Activated B cell treated with CpG ODN at 0.5 μM for 24 hours (primary cell): Measurements from ENCODE around the gene MBNL1. TPM values are rescaled to one million over a fixed set of nuclear protein-coding genes. Genes with fewer than 3 reads are reported as not detected.

Experiments
- ATAC-seq: fragments of 200-7000 bp; cut with Tn5 transposase; one replicate; pipeline ENCODE4 v1.10.0; 2021; ENCODE audit warnings: low read depth, mild to moderate bottlenecking, moderate library complexity
- CTCF ChIA-PET: fragments of 350-600 bp; sonication (Branson Sonifier 250); formaldehyde crosslinking; loops from one replicate; lab custom pipeline; 2021; ENCODE audit warnings: antibody characterized with exemption; lab: Charles Lee
- POLR2A ChIA-PET: fragments of 350-600 bp; sonication (Branson Sonifier 250); formaldehyde crosslinking; loops from one replicate; lab custom pipeline; 2021; ENCODE audit warnings: antibody characterized with exemption; lab: Charles Lee
- DNase-seq: peaks from one replicate; pipeline ENCODE4 v3.0.0; 2022
- H3K27ac Mint-ChIP-seq: one replicate; pipeline ENCODE4 v1.8.0; 2020; ENCODE audit warnings: mixed read lengths
- H3K27me3 Mint-ChIP-seq: one replicate; pipeline ENCODE4 v1.8.0; 2021; ENCODE audit warnings: mixed read lengths
- H3K36me3 Mint-ChIP-seq: one replicate; pipeline ENCODE4 v1.8.0; 2021; ENCODE audit warnings: low read depth, mixed read lengths
- H3K4me1 Mint-ChIP-seq: one replicate; pipeline ENCODE4 v1.8.0; 2021; ENCODE audit warnings: mixed read lengths
- H3K4me3 Mint-ChIP-seq: one replicate; pipeline ENCODE4 v1.8.0; 2020; ENCODE audit warnings: mild to moderate bottlenecking, mixed read lengths
- H3K9me3 Mint-ChIP-seq: one replicate; pipeline ENCODE4 v1.8.0; 2020; ENCODE audit warnings: mixed read lengths
- CTCF ChIP-seq: fragments of 200-600 bp; IDR thresholded peaks from one replicate; pipeline ENCODE4 v1.8.0; 2022; ENCODE audit warnings: antibody characterized with exemption, mild to moderate bottlenecking
- intact Hi-C: fragments of 100-400 bp; cut with micrococcal nuclease; formaldehyde crosslinking; loops from one replicate; pipeline ENCODE4 v1.15.1; 2024
- total RNA-seq: library from RNA; stranded (reverse); gene quantifications from 2 replicates; pipeline ENCODE4 v1.2.3, GENCODE V29; 2022

The MBNL1 gene
- total RNA-seq, 1 donor from 2014 or later = 561 TPM

- Mint-ChIP-seq H3K4me1 (peaks cover 30% of the 10 kb centered on the region), H3K27me3 (no peaks in the 10 kb centered on the region), H3K9me3 (no peaks in the 10 kb centered on the region), H3K36me3 (peaks cover 5% of the 10 kb centered on the region), H3K27ac (peak overlapping the region; percentile 65), H3K4me3 (peak overlapping the region; percentile 78)
- DNase-seq (no peak), ATAC-seq (no peak)
- POLR2A ChIA-PET = interaction anchor here (0.6 to 1.9 kb wide), 10 partner anchors 39 to 1879 kb away, joined by 3 to 10 read pairs (median 3); partner anchors contain the start of gene MBNL1
- CTCF ChIA-PET = interaction anchor here (0.8 to 2.8 kb wide), 25 partner anchors 11 to 554 kb away, joined by 3 to 29 read pairs (median 5); no protein-coding TSS in a partner anchor
- TF ChIP-seq CTCF = no peak
- intact Hi-C loops = loop anchor here (1.0 to 10.0 kb wide), 8 partner anchors 20 to 1035 kb away; partner anchors contain the start of gene P2RY1
These were observed 203.9 kb downstream of the MBNL1 start for GRCh38 chr3:152472672-152472954.

GRCh38 chr3:152474585-152474984 lies 205.9 kb downstream of the MBNL1 start:
- ChIA-PET POLR2A (interaction anchor here (0.9 to 4.6 kb wide), 4 partner anchors 21 to 43 kb away, joined by 3 to 22 read pairs (median 4); no protein-coding TSS in a partner anchor), CTCF (interaction anchor here (1.0 to 5.8 kb wide), 8 partner anchors 17 to 100 kb away, joined by 3 to 106 read pairs (median 6); no protein-coding TSS in a partner anchor)
- DNase-seq = no peak
- H3K36me3 Mint-ChIP-seq = peaks cover 6% of the 10 kb centered on the region
- peak; percentile 60 for ATAC-seq
- no peak overlapping the region for H3K4me3 Mint-ChIP-seq
- TF ChIP-seq CTCF = no peak
- intact Hi-C loops = loop anchor here (1.0 to 10.0 kb wide), 7 partner anchors 34 to 1037 kb away; partner anchors contain the start of gene P2RY1
- H3K27ac Mint-ChIP-seq = peak overlapping the region; percentile 30
- H3K9me3 Mint-ChIP-seq = peaks cover 2% of the 10 kb centered on the region
- peaks cover 45% of the 10 kb centered on the region for H3K4me1 Mint-ChIP-seq
- no peaks in the 10 kb centered on the region for H3K27me3 Mint-ChIP-seq

GRCh38 chr3:152477422-152477821 lies 208.7 kb downstream of the MBNL1 start:
- H3K27me3 Mint-ChIP-seq = no peaks in the 10 kb centered on the region

GRCh38 chr3:152480282-152480953 lies 211.7 kb downstream of the MBNL1 start:
- Mint-ChIP-seq H3K4me3 (peak overlapping the region; percentile 55), H3K4me1 (peaks cover 54% of the 10 kb centered on the region), H3K36me3 (peaks cover 47% of the 10 kb centered on the region), H3K27me3 (no peaks in the 10 kb centered on the region), H3K9me3 (peaks cover 30% of the 10 kb centered on the region), H3K27ac (peak overlapping the region; percentile 82)
- TF ChIP-seq CTCF = no peak
- ChIA-PET CTCF (interaction anchor here (1.1 to 5.8 kb wide), 2 partner anchors 27 to 41 kb away, joined by 4 to 106 read pairs; no protein-coding TSS in a partner anchor), POLR2A (interaction anchor here (0.9 to 2.0 kb wide), 5 partner anchors 11 to 32 kb away, joined by 3 to 7 read pairs (median 5); no protein-coding TSS in a partner anchor)
- DNase-seq (no peak), ATAC-seq (peak; percentile 49)
- intact Hi-C loops = loop anchor here (1.0 to 5.0 kb wide), 3 partner anchors 12 to 682 kb away; partner anchors contain the start of gene RAP2B

More at GRCh38 chr3:152477422-152477821, 208.7 kb downstream of the MBNL1 start:
- TF ChIP-seq CTCF = no peak
- ChIA-PET CTCF (interaction anchor here (0.6 to 5.8 kb wide), 3 partner anchors 44 to 294 kb away, joined by 3 to 106 read pairs (median 33); no protein-coding TSS in a partner anchor), POLR2A (interaction anchor here (1.6 to 4.6 kb wide), 2 partner anchors 18 to 40 kb away, joined by 3 to 22 read pairs; no protein-coding TSS in a partner anchor)
- H3K4me3 Mint-ChIP-seq = no peak overlapping the region
- DNase-seq (no peak), ATAC-seq (no peak)
- H3K36me3 Mint-ChIP-seq = peaks cover 26% of the 10 kb centered on the region
- H3K9me3 Mint-ChIP-seq = peaks cover 20% of the 10 kb centered on the region
- peaks cover 62% of the 10 kb centered on the region for H3K4me1 Mint-ChIP-seq
- H3K27ac Mint-ChIP-seq = peak overlapping the region; percentile 63
- intact Hi-C loops = loop anchor here (10.0 kb wide), 1 partner anchor 357 kb away; the partner anchor contains the start of gene P2RY1

GRCh38 chr3:152486364-152486763 lies 217.6 kb downstream of the MBNL1 start:
- no peak for ATAC-seq
- Mint-ChIP-seq H3K4me1 (peaks cover 17% of the 10 kb centered on the region), H3K27me3 (no peaks in the 10 kb centered on the region), H3K27ac (no peak overlapping the region), H3K9me3 (peaks cover 20% of the 10 kb centered on the region), H3K36me3 (peaks cover 43% of the 10 kb centered on the region), H3K4me3 (no peak overlapping the region)
- intact Hi-C loops = no loop called here
- DNase-seq = no peak
- TF ChIP-seq CTCF = no peak
- CTCF ChIA-PET = no interaction called here
- POLR2A ChIA-PET = interaction anchor here (0.9 kb wide), 1 partner anchor 33 kb away, joined by 4 read pairs; no protein-coding TSS in a partner anchor
